Ectodermal cell (in vitro differentiated cells): ENCODE data around the gene IGSF8.

Source experiments
- H3K27ac ChIP-seq: 2 replicates; pipeline ENCODE4 v1.7.0; 2013; ENCODE audit warnings: mild to moderate bottlenecking, low read depth, low read length; ENCODE audit not compliant: insufficient read depth, poor library complexity, severe bottlenecking
- H3K27me3 ChIP-seq: 2 replicates; pipeline ENCODE4 v1.7.0; 2013; ENCODE audit warnings: mild to moderate bottlenecking, low read length; ENCODE audit not compliant: insufficient read depth, control insufficient read depth, poor library complexity, severe bottlenecking
- H3K36me3 ChIP-seq: one replicate; pipeline ENCODE4 v1.7.0; 2013; ENCODE audit warnings: low read length; ENCODE audit not compliant: control insufficient read depth, insufficient read depth
- H3K4me1 ChIP-seq: one replicate; pipeline ENCODE4 v1.7.0; 2013; ENCODE audit warnings: low read length; ENCODE audit not compliant: control insufficient read depth, insufficient read depth
- H3K4me3 ChIP-seq: 2 replicates; pipeline ENCODE4 v1.7.0; 2013; ENCODE audit warnings: low read depth, low read length, control low read depth; ENCODE audit not compliant: insufficient read depth
- H3K9me3 ChIP-seq: 2 replicates; pipeline ENCODE4 v1.7.0; 2013; ENCODE audit warnings: mild to moderate bottlenecking, low read length, moderate library complexity; ENCODE audit not compliant: control insufficient read depth
- WGBS, 2 experiments: methylation state at CpG; one replicate each; pipeline ENCODE4 v1.1.7; 2013; ENCODE audit warnings: missing lambda C conversion rate in 2 of 2; 5-methylcytosine and 5-hydroxymethylcytosine counted together

Gene IGSF8

DNA sequence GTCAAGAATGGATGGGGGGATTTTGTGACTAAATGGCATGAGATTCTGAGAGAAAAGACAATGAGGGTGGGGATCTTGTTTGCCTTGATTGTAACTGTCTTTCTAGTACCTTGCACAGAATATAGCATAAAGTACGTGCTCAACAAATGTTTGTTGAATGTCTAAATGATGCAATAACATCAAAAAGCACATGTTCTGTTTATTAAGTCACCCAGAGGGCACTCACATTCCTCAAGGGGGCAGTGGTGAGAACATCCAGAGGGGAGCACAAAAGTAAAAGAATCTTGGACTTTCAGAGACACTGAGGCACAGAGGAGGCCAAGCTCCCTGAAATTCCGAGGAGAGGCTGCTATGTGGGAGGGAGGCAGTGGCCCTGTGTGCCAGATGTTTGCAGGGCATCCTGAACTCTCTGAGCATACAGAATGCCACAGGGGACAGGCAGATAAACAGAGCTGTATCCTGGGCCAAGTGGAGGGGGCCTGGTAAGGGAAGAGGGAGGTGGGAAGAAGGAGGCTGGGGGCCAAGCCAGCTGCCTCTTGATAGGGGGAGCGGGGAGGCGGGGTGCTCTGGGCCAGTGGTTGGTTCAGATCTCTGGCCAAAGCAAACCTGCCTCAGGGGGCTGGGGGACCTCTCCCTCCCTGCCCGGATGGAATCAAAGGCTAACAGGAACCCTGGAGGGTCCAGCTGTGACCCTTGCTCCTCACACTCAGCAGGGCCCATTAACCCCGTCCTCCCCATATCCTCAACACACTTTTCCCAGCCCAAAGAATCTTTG is 10.7 kb upstream of the IGSF8 start:
- Histone ChIP-seq H3K4me3 (no peak overlapping the region), H3K4me1 (peaks cover 56% of the 10 kb centered on the region), H3K36me3 (no peaks in the 10 kb centered on the region), H3K27me3 (no peaks in the 10 kb centered on the region), H3K27ac (peak overlapping the region; percentile 74), H3K9me3 (no peaks in the 10 kb centered on the region)
- 14 to 17% methylated on average over 6 of the region's 6 CpGs for WGBS, 2 experiments

DNA sequence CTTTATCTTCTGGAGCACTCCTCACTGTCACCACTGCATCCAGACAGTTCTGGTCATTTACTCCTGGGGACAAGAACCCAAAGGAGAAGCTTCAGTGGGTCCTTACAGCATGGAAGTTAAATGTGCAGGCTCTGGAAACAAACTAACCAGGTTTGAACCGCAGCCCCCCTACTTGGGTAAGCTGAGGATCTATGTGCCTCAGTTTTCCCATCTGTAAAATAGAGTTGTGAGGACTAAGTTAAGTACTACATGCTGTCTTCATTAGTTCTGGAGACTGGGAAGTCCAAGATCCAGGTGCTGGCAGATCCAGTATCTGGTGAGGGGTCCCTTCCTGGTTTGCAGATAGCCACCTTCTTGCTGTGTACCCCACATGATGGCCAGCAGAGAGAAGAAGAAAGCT is 9.1 kb upstream of the IGSF8 start:
- WGBS, 2 experiments, result 100% methylated on average over 1 of the region's 1 CpG
- H3K4me1 ChIP-seq, result peaks cover 57% of the 10 kb centered on the region

DNA sequence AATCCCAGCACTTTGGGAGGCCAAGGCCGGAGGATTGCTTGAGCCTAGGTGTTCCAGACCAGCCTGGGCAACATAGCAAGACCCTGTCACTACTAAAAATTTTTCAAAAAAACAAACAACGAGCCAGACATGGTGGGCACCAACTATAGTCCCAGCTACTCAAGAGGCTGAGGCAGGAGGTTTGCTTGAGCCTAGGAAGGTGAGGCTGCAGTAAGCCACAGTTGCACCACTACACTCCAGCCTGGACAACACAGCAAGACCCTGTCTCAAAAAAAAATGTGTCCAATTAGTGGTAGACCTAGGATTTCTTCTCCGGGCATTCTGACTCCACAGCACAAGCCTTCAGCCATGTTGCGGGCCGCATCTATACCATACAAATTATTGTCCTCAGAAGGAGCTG is 6.7 kb upstream of the IGSF8 start:
- no peak overlapping the region for H3K27ac ChIP-seq
- no peak overlapping the region for H3K4me3 ChIP-seq
- no peaks in the 10 kb centered on the region for H3K36me3 ChIP-seq
- WGBS, 2 experiments, result 95 to 96% methylated on average over 5 of the region's 5 CpGs
- no peaks in the 10 kb centered on the region for H3K9me3 ChIP-seq
- peaks cover 1% of the 10 kb centered on the region for H3K27me3 ChIP-seq
- H3K4me1 ChIP-seq, result peaks cover 54% of the 10 kb centered on the region

More for the DNA sequence above, 9.1 kb upstream of the IGSF8 start:
- no peaks in the 10 kb centered on the region for H3K36me3 ChIP-seq
- H3K27ac ChIP-seq, result no peak overlapping the region
- H3K4me3 ChIP-seq, result no peak overlapping the region
- H3K27me3 ChIP-seq, result no peaks in the 10 kb centered on the region
- no peaks in the 10 kb centered on the region for H3K9me3 ChIP-seq

DNA sequence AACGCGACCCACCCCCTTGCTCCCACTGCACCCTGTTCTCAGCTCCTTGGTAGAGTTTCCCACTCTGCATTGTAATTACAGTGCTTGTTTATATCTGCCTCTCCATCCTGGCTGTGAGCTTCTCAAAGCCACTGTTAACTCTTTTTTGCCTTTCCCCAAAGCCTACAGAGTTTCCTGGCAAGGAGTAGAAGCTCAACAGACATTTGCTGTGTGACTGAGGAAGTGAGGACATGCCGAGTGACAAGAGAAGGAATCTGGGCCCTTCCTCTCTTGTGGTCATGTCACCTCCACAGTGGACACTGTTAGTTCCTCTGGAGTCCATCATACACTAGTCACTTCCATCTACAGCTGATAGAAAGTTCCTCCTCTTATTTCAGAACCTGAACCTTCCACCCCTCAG is 6.1 kb upstream of the IGSF8 start:
- Histone ChIP-seq H3K27ac (no peak overlapping the region), H3K4me1 (peaks cover 47% of the 10 kb centered on the region), H3K27me3 (peaks cover 8% of the 10 kb centered on the region), H3K9me3 (no peaks in the 10 kb centered on the region), H3K36me3 (no peaks in the 10 kb centered on the region), H3K4me3 (no peak overlapping the region)
- WGBS, 2 experiments, result 61 to 68% methylated on average over 3 of the region's 3 CpGs

DNA sequence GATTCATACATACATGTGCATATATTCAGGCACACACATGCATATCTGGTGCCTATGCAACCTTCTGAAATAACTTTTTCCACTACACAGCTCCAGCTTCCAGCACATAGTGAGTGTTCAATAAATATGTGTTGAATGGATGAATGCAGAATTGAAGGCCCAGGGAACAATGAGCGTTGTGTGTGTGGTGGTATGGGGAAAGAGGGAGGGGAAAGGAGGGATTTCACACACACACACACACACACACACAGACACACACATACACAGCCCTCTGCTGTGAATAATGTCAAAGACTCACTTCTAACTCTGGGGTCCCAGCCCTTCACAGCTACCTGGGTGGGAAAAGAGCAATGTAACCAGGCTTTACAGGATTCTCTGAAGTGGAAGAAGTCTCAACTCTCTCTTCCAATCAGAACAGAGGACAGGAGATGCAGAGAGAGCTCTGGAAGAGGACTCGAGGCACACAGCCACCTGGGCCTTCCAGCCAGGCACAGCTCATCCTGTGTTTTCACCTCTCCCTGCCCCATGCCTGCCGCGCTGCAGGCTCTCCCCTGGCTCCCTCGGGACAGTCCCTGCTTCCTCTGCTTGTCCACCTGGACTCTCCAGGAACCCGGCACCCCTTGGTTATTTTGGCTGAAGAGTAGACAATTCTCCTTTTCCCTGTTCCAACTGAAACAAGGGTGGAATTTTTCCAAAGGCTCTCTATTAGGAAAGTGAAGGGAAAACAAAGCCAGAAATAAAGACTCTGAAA is 5.4 kb upstream of the IGSF8 start:
- Histone ChIP-seq H3K9me3 (no peaks in the 10 kb centered on the region), H3K36me3 (no peaks in the 10 kb centered on the region), H3K27me3 (peaks cover 10% of the 10 kb centered on the region), H3K4me3 (no peak overlapping the region), H3K4me1 (peaks cover 45% of the 10 kb centered on the region), H3K27ac (no peak overlapping the region)
- 28 to 35% methylated on average over 5 to 6 of the region's 6 CpGs for WGBS, 2 experiments

DNA sequence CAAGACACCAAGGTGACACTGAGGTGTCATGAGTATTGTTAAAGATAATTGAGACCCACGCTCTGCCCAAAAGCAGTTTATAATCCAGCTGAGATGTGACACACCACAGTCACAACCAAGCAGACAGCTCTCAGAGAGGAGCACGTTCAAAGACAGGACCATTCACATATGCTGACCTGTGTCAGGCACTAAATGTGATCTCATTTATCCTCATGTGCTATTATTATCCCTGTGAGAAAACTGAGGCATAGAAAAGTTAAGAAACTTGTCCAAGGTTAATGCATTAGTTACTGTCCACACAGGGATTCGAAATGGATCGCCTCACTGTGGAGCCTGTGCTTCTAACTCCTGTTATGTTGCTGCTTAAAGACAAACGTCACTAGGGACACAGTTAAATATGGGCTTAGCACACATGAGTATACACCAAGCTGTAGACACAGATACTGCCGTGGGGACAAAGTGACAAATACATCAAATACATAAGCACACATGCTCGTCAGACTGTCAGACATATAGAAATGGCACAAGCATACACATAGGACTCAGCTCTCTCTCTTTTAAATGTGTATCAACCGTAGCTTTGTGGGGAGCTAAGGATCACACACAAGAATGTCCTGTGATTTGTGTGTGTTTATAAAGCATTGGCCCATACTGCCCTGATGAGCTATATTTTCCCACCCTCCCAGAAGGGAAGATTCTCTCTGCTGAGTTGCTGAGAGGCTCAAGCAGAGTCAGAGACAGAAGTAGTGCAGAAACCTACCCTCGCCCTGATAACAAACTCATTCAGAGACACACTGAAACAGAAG is 3.5 kb upstream of the IGSF8 start:
- peaks cover 48% of the 10 kb centered on the region for H3K4me1 ChIP-seq
- H3K4me3 ChIP-seq, result no peak overlapping the region
- no peak overlapping the region for H3K27ac ChIP-seq
- H3K36me3 ChIP-seq, result no peaks in the 10 kb centered on the region
- peaks cover 16% of the 10 kb centered on the region for H3K27me3 ChIP-seq
- 87 to 88% methylated on average over 9 of the region's 9 CpGs for WGBS, 2 experiments
- no peaks in the 10 kb centered on the region for H3K9me3 ChIP-seq

DNA sequence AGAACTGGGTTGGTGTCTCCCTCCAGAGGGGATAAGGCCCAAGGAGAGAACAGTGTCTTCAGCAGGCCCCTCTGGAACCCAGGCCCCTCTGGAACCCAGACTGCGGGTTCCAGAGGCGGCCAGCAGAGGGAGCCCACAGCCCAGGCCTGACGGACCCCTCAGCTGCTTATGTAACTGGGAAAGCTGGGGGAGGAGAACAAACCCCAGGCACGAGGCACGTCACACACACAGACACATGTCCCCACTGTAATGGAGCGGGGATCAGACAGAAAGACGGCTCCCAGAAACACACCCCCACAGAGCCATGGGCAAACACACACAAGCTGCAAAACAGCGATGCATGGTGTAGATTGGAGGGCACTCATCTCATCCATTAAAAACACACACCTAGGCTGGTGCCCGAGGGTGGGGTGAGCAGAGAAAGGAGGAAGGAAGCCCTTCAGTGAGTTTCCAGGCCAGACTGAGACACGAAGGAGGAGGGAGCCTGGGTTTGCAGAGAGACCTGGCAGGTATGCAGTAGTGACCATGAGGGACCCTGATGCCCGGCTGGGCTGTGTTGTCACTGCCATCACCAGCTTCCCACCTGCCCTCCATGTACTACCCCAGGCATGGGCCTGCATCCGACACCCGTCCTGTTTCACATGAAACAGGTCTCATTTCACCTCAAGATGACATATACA is 2.8 kb upstream of the IGSF8 start:
- no peaks in the 10 kb centered on the region for H3K9me3 ChIP-seq
- peaks cover 51% of the 10 kb centered on the region for H3K4me1 ChIP-seq
- no peak overlapping the region for H3K4me3 ChIP-seq
- H3K27me3 ChIP-seq, result peaks cover 16% of the 10 kb centered on the region
- WGBS, 2 experiments, result 31 to 37% methylated on average over 13 of the region's 13 CpGs
- no peak overlapping the region for H3K27ac ChIP-seq
- H3K36me3 ChIP-seq, result no peaks in the 10 kb centered on the region

DNA sequence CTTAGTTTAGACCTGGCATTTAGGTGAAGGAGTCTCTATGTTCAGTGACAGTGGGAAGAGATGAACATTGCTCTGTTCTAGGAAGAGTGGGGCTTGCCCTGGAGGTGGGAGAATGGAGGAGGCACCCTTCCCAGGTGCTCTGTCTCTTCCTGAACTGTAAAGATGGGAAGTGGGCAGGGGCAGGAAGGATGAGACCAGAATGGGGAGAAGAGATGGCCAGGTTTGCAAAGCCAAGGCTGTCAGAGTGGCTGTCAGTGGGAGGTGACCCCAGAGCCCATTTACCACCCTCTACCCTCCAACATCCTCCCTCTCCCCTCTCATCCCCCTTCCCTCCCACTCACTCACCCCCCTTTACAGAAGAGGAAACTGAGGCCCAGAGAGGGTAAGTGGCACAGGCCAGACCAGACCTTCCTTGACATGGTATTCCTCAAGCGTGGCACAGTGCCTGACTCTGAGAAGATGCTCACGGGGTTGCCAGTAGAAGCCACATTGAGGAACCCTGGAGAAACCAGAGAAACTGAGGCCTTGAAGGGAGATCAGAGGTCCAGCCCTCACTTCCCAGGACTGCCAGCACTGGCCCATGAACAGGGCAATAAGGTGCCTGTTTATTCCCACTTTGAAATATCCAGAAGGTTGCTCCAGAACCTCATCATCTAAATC is 1.4 kb upstream of the IGSF8 start:
- Histone ChIP-seq H3K9me3 (no peaks in the 10 kb centered on the region), H3K4me3 (no peak overlapping the region), H3K27ac (no peak overlapping the region), H3K4me1 (peaks cover 59% of the 10 kb centered on the region), H3K36me3 (no peaks in the 10 kb centered on the region), H3K27me3 (peaks cover 16% of the 10 kb centered on the region)
- WGBS, 2 experiments, result 96 to 97% methylated on average over 2 of the region's 2 CpGs

DNA sequence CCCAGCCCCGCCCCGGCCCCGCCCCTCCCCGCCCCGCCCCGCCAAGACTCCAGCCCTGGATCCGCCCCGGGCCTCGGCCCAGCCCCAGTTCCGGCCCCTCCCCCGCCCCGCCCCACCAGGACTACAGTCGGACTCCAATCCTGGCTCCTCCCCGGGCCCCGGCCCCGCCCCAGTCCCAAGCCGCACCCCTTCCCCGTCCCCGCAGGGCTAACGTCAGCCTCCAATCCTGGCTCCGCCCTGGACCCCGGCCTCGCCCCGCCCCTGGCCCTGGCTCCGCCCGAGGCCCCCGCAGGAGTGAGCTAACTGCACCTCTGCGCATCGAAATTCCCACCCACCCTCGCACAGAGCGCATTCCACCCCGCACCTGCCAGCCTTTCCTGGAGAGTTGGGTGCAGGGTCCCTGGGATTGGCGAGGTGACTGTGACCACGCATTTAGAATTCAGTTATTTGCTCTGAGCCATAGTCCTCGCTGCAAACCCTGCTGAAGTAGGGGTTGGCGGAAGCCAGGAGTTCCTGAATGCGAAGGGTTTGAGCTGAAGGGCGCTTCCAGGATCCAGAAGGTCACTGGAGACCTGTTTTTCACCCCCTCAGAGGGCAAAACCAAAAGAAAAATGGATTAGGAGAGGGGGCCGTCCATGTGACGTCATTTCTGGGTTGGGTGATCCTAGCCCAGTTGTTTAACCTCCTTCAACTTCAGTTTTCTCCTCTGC is 588 bp upstream of the IGSF8 start:
- Histone ChIP-seq H3K9me3 (no peaks in the 10 kb centered on the region), H3K4me3 (peak overlapping the region; percentile 38), H3K27ac (no peak overlapping the region), H3K36me3 (no peaks in the 10 kb centered on the region), H3K4me1 (peaks cover 50% of the 10 kb centered on the region), H3K27me3 (peaks cover 16% of the 10 kb centered on the region)
- WGBS, 2 experiments, result 7 to 10% methylated on average over 34 to 40 of the region's 40 CpGs
